Prostate gland (tissue), 2 donors: Measurements from ENCODE around the gene OR10R2. TPM values are rescaled to one million over a fixed set of nuclear protein-coding genes. Genes with fewer than 3 reads are reported as not detected.

Experiments
- DNase-seq: peaks from one replicate; pipeline ENCODE4 v3.0.0-alpha.2; 2019; ENCODE audit warnings: low spot score
- H3K27ac ChIP-seq, 2 donors: fragments of 200-600 bp; sonication (generic); 2 replicates each; pipeline ENCODE4 v1.5.1; 2017 to 2019
- H3K27me3 ChIP-seq: fragments of 200-600 bp; sonication (generic); replicated peaks from 2 replicates; pipeline ENCODE4 v1.5.1; 2019; ENCODE audit not compliant: insufficient read depth
- H3K36me3 ChIP-seq, 2 donors: fragments of 200-600 bp; sonication (generic); 1 replicate in 1 of 2; 2 replicates in 1 of 2; pipeline versions ENCODE4 v1.5.1 to v1.8.1; 2017 to 2019
- H3K4me1 ChIP-seq: fragments of 200-600 bp; sonication (generic); replicated peaks from 2 replicates; pipeline ENCODE4 v1.5.1; 2019
- H3K4me3 ChIP-seq, 2 donors: fragments of 200-600 bp; sonication (generic); 2 replicates each; pipeline ENCODE4 v1.5.1; 2017 to 2019
- H3K9me3 ChIP-seq: fragments of 200-600 bp; sonication (generic); 2 replicates; pipeline ENCODE4 v1.5.1; 2017
- POLR2A ChIP-seq: fragments of 450-650 bp; IDR thresholded peaks from one replicate; pipeline ENCODE4 v1.6.1; 2016; ENCODE audit warnings: antibody characterized with exemption, mild to moderate bottlenecking
- POLR2AphosphoS5 ChIP-seq: sonication (generic); formaldehyde crosslinking; IDR thresholded peaks from one replicate; pipeline ENCODE4 v1.6.1; 2017; ENCODE audit warnings: antibody characterized with exemption
- WGBS: methylation state at CpG from one replicate; pipeline ENCODE4 v1.1.5; 2018; 5-methylcytosine and 5-hydroxymethylcytosine counted together
- intact Hi-C: fragments of 100-400 bp; cut with DNase I; formaldehyde crosslinking; loops from one replicate; pipeline ENCODE4 v1.14.2; 2022
- total RNA-seq, 2 donors: library from RNA; depleted of rRNA; stranded (reverse); fragments of >200 nt; gene quantifications; one replicate each; pipeline ENCODE4 v1.1.0, GENCODE V29; 2016
- TF ChIP-seq, protein P1 (sequence below), 4 experiments: fragments of 200-600 bp in 2 of 4; fragments of 450-650 bp in 2 of 4; sonication (generic) in 2 of 4; IDR thresholded peaks; 1 replicate in 3 of 4; 2 replicates in 1 of 4; pipeline ENCODE4 v1.5.1; 2016 to 2019; ENCODE audit warnings: antibody characterized with exemption in 4 of 4, mild to moderate bottlenecking in 2 of 4, moderate library complexity in 2 of 4

OR10R2 gene
- total RNA-seq, 2 donors from 2014 or later, result not detected

- no peak overlapping the region for H3K27ac ChIP-seq
- no peak overlapping the region for H3K4me3 ChIP-seq
- H3K27me3 ChIP-seq, result no peaks in the 10 kb centered on the region
- no peaks in the 10 kb centered on the region for H3K4me1 ChIP-seq
- intact Hi-C loops, result no loop called here
- H3K36me3 ChIP-seq, result no peaks in the 10 kb centered on the region
- 80% methylated on average over 3 of the region's 3 CpGs for WGBS
- TF ChIP-seq, protein P1, sequence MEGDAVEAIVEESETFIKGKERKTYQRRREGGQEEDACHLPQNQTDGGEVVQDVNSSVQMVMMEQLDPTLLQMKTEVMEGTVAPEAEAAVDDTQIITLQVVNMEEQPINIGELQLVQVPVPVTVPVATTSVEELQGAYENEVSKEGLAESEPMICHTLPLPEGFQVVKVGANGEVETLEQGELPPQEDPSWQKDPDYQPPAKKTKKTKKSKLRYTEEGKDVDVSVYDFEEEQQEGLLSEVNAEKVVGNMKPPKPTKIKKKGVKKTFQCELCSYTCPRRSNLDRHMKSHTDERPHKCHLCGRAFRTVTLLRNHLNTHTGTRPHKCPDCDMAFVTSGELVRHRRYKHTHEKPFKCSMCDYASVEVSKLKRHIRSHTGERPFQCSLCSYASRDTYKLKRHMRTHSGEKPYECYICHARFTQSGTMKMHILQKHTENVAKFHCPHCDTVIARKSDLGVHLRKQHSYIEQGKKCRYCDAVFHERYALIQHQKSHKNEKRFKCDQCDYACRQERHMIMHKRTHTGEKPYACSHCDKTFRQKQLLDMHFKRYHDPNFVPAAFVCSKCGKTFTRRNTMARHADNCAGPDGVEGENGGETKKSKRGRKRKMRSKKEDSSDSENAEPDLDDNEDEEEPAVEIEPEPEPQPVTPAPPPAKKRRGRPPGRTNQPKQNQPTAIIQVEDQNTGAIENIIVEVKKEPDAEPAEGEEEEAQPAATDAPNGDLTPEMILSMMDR (IDR thresholded peaks at IDR 0.05), result no peak
- TF ChIP-seq POLR2AphosphoS5, result no peak
- no peak for TF ChIP-seq POLR2A
- no peaks in the 10 kb centered on the region for H3K9me3 ChIP-seq
- no peak for DNase-seq
Observed at GRCh38 chr1:158520955-158521665, 49.1 kb downstream of the OR10R2 start.

DNA sequence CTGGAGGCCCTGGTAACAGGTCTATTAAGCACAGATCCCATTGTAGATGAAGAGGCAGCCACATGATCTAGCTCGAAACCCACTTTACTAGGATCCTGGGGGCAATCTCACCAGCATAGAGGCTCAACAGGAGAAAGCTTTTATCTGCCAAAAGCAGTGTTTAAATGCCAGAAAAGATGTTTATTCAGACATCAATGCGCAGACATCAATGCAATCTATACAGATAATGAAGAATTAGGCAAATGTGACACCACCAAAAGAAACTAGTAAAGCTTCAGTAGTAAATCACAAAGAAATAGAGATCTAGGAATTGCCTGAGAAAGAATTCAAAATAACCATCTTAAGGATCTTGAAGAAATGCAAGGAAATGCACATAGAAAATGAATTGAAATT lies 49.6 kb downstream of the OR10R2 start:
- TF ChIP-seq POLR2A, result no peak
- no peak for TF ChIP-seq POLR2AphosphoS5
- TF ChIP-seq, protein P1 (IDR thresholded peaks at IDR 0.05), result no peak
- DNase-seq, result no peak
- Histone ChIP-seq H3K4me1 (no peaks in the 10 kb centered on the region), H3K4me3 (no peak overlapping the region), H3K27me3 (no peaks in the 10 kb centered on the region), H3K27ac (no peak overlapping the region), H3K9me3 (no peaks in the 10 kb centered on the region), H3K36me3 (no peaks in the 10 kb centered on the region)
- intact Hi-C loops, result no loop called here
- WGBS, result 71% methylated on average over 2 of the region's 2 CpGs

GRCh38 chr1:158527190-158527815 lies 55.3 kb downstream of the OR10R2 start:
- no peaks in the 10 kb centered on the region for H3K27me3 ChIP-seq
- H3K36me3 ChIP-seq, result no peaks in the 10 kb centered on the region
- TF ChIP-seq POLR2A, result no peak
- no peak for TF ChIP-seq POLR2AphosphoS5
- TF ChIP-seq, protein P1 (IDR thresholded peaks at IDR 0.05), result no peak
- no peak for DNase-seq
- H3K4me3 ChIP-seq, result no peak overlapping the region
- WGBS, result 79% methylated on average over 2 of the region's 2 CpGs
- H3K27ac ChIP-seq, result no peak overlapping the region
- intact Hi-C loops, result no loop called here
- H3K9me3 ChIP-seq, result no peaks in the 10 kb centered on the region
- H3K4me1 ChIP-seq, result no peaks in the 10 kb centered on the region

Other genes with a start within 250 kb of the OR10R2 start
- not detected for gene CD1A, start 217.8 kb upstream of the OR10R2 start, total RNA-seq
- gene CD1C, start 182.3 kb upstream of the OR10R2 start, total RNA-seq, result under 1 TPM in 1 of 2 donors, not detected in 1; 0.80 TPM
- gene CD1B, start 140.7 kb upstream of the OR10R2 start, total RNA-seq, result not detected
- 1 to 10 TPM in 1 of 2 donors, under 1 TPM in 1; 0.23 to 1.2 TPM for gene CD1E, start 118.3 kb upstream of the OR10R2 start, total RNA-seq
- not detected for gene OR10T2, start 72.8 kb upstream of the OR10R2 start, total RNA-seq
- gene OR10K2, start 46.0 kb upstream of the OR10R2 start, total RNA-seq, result not detected
- gene OR10K1, start 10.4 kb upstream of the OR10R2 start, total RNA-seq, result not detected
- not detected for gene OR6Y1, start 82.2 kb downstream of the OR10R2 start, total RNA-seq
- gene OR6P1, start 98.4 kb downstream of the OR10R2 start, total RNA-seq, result not detected
- gene OR10X1, start 107.7 kb downstream of the OR10R2 start, total RNA-seq, result not detected
- not detected for gene OR10Z1, start 133.0 kb downstream of the OR10R2 start, total RNA-seq
- gene SPTA1, start 214.5 kb downstream of the OR10R2 start, total RNA-seq, result under 1 TPM in 1 of 2 donors, not detected in 1; 0.28 TPM
- gene OR6K2, start 228.4 kb downstream of the OR10R2 start, total RNA-seq, result not detected
- gene OR6K3, start 248.5 kb downstream of the OR10R2 start, total RNA-seq, result not detected